HFF-Myc (cell line): ENCODE measurements around the gene BANK1.

ENCODE experiments used
- DNase-seq: peaks from one replicate; pipeline ENCODE4 v3.0.0-alpha.2; 2011; ENCODE audit warnings: low read depth; ENCODE audit errors: extremely low read depth
- H3K4me3 ChIP-seq: replicated peaks from 2 replicates; pipeline ENCODE4 v1.5.1; 2011; ENCODE audit warnings: low read depth, mild to moderate bottlenecking, control low read depth, low read length
- TF ChIP-seq, protein P1 (sequence below): IDR thresholded peaks from 2 replicates; pipeline ENCODE4 v1.5.1; 2012; ENCODE audit warnings: mild to moderate bottlenecking, low read depth, low read length, control low read depth; ENCODE audit errors: missing control alignments

The BANK1 gene

DNA sequence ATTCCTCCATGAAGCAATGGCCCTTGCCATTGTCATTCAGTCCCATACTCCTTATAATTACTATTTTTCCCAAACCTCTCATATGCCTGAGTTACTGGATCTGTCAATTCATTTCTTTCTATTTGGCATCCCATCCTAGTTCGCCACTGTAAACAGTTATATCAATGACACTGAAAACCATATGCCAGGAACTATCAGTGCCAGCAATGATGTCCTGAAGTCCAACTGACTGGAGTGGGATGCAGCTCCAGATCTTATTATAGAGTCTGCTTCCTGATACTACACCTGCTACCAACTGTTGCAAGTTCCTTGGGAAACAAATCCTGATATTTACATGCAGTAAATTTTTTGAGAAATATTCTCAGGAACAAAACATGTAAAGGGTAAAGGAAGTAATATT is 27.0 kb upstream of the BANK1 start:
- TF ChIP-seq, protein P1, sequence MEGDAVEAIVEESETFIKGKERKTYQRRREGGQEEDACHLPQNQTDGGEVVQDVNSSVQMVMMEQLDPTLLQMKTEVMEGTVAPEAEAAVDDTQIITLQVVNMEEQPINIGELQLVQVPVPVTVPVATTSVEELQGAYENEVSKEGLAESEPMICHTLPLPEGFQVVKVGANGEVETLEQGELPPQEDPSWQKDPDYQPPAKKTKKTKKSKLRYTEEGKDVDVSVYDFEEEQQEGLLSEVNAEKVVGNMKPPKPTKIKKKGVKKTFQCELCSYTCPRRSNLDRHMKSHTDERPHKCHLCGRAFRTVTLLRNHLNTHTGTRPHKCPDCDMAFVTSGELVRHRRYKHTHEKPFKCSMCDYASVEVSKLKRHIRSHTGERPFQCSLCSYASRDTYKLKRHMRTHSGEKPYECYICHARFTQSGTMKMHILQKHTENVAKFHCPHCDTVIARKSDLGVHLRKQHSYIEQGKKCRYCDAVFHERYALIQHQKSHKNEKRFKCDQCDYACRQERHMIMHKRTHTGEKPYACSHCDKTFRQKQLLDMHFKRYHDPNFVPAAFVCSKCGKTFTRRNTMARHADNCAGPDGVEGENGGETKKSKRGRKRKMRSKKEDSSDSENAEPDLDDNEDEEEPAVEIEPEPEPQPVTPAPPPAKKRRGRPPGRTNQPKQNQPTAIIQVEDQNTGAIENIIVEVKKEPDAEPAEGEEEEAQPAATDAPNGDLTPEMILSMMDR = no peak
- DNase-seq = no peak
- H3K4me3 ChIP-seq = no peak overlapping the region

- peak; percentile 1 for DNase-seq
- H3K4me3 ChIP-seq = no peak overlapping the region
- TF ChIP-seq, protein P1 = no peak
Measured at GRCh38 chr4:101774807-101775206, 15.7 kb upstream of the BANK1 start.

DNA sequence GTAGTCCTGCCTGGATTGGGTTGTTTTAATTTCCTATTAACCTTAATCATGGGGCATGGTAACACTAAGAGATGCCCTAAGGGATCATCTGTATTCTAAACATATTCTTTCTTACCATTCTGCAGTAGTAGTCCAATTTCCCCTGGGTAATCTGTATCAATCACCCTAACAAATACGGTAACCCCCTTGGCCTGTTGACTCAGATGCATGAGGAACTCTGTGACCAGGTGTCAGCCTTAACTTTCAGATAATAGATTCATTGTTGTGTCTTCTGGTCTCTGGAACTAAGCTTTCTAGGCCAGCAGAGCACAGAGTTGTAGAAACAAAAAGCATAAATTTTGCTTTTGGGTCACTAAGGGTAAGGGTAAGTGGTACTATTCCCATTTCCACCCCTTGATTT is 13.1 kb upstream of the BANK1 start:
- H3K4me3 ChIP-seq = no peak overlapping the region
- TF ChIP-seq, protein P1 = no peak
- no peak for DNase-seq

DNA sequence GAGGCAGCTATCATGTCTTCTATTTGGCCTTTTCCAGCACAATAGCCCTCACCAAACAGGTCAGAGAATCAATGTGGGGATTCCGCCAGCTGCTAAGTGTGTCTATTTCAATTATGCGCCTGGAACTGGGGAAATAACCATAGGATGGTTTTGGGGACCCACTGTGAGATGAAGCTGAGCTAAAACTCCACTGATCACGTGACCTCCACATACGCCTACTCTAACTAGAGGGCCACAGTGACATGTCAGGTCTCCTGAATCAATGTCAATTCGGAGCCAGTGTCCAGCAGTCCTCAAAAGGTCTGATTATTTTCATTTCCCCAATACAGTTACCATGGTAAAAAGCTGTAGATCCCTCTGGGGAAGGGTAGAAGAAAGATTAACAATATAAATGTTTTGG is 10.2 kb upstream of the BANK1 start:
- TF ChIP-seq, protein P1 = no peak
- H3K4me3 ChIP-seq = no peak overlapping the region
- no peak for DNase-seq

DNA sequence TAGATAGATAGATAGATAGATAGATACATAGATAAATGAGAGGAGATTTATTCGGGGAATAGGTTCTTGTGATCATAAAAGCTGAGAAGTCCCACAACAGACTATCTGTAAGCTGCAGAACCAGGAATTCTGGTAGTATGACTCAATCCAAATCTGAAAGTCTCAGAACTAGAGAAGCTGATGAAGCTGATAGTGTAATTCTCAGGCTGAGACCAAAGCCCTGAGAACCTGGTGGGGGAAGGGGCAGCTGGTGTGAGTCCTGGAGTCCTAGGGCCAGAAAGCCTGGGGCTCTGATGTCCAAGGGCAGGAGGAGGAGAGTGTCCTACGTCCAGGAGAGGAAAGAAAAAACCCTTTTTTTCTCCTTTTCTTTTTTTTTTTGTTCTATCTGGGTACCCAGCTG is 8.0 kb upstream of the BANK1 start:
- TF ChIP-seq, protein P1 = no peak
- no peak for DNase-seq
- no peak overlapping the region for H3K4me3 ChIP-seq

DNA sequence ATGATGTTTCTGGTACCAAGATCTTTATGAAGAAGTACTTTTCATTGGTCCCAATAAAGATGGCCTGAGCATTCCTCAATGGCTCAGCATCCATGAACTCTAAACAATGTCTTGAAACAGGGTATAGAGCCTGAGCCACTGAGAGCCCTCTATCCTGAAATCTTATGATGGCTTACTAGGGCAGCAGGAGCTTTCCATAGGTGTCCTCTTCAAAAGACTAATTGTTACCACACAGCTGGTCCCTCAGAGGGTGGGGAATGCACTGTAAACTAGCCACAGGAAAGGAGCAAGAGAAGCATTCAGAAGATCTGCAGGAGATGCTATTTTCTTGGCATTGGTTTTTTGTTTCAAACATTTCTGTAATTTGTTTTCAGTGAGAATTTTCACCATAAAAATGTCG is 5.6 kb upstream of the BANK1 start:
- TF ChIP-seq, protein P1 = no peak
- H3K4me3 ChIP-seq = no peak overlapping the region
- DNase-seq = no peak

- no peak overlapping the region for H3K4me3 ChIP-seq
- DNase-seq = no peak
- TF ChIP-seq, protein P1 = no peak
Measured at GRCh38 chr4:101785486-101785885, 5.0 kb upstream of the BANK1 start.
